Stimulated activated CD4-positive, alpha-beta T cell treated with anti-CD3 and anti-CD28 coated beads, Interleukin-15, amount 100 ng/mL, for 1 hour (primary cell): ENCODE data around the gene GPSM1.
A peak's percentile ranks its signal among the peaks of the same experiment; 100 is the strongest.

ENCODE experiments used
- DNase-seq, 2 donors: peaks; one replicate each; pipeline ENCODE4 v3.0.0-alpha.2; 2020; ENCODE audit warnings: low read depth in 1 of 2, low spot score in 1 of 2

GPSM1 gene

DNA sequence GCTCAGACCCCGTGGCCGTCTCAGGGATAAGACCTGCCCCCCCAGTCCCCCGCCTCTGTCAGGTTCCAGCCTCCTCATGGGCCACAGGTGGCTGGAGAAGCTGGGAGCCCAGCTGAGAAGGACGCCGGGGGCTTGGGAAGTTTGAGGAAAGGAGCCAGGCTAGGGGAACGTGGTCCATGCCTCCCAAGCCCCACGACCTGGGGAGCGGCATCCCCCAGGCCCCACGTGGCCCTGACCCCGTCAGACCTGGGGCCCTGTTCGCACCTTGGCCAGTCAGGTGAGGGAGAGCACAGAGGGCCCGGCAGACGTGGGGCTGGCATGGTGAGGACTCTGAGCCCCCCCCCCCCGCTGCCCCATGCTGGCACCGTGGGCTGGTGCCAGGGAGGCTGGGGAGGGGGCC is 3.7 kb downstream of the GPSM1 start:
- no peak for DNase-seq

DNA sequence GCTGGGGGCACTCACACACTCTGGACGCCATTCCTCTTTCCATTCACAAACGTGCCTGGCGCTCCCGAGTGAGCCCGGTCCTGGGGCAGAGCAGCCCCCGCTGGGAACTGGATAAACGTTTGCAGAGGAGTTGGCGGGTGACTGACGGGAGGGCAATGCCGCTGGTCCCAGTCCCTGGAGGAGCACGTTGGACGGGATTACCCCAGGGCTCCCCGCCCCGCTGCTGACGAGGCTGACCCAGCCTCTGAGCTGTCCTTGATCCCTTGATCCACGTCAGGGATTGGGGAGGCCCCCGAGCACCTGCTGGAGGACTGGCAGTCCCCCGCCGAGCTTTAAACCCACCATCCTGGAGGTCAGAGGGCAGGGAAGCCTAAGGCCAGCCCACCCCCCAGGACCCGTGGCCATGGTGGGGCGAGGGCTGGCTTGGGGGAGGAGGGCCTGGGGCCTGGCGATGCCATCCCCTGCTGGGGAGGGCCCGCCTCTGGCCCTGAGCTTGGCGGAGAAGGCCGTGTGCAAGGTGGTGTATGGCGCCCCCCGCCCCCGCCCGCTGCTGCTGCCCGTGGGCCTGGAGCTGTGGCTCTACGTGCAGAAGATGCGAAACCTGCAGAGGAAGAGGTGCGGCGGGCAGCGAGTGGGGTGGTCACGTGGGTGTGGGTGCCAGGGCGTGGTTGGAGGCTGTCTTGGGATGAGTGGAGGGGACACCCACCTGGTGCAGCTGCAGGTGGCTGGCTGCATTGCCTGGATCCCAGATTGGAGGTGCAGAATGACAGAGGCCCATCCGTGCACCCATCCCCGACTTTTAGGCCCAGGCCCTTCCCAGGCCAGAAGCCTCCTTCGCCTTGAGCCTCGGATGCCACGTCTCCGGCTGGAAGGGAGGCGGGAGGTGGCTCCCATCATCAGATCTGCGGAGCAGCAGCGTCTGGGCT is 4.5 kb downstream of the GPSM1 start:
- DNase-seq: no peak

DNA sequence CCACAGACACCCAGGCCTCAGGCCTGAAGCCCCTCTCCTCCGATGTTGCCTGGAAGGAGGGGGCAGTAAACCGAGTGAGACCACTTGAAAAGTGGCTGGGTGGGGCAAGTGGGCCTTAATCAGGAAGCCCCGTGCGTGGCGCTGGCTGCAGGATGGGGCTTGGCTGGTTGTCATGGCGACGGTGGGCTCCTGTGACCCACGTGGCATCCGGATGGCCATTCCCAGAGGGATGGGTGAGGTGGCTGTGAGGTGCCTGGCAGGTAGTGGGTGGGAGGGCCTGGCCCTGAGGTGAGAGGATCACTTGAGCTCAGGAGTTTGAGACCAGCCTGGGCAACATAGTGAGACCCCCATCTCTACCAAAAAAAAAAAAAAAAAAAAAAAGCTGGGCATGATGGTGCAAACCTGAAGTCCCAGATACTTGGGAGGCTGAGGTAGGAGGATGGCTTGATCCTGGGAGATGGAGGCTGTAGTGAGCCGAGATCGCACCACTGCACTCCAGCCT is 5.2 kb downstream of the GPSM1 start:
- no peak for DNase-seq

DNA sequence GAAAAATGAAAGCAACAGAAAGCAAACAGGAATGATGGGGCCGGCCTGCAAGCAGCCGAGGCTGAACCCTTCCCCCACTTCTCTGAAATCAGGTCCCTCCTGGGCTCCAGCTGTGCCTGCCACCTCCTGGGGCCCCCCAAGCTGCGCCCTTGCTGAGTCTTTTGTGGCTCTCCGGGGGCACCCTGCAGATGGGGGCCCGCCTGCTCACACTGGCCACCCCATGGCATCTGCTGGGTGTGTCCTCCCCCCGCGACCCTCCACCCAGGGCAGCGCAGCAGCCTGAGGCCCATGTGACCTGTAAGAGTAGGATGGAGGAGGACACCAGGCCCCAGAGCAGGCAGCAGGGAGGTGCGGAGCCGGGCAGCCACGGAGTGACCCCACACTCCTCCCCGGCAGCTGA is 5.7 kb downstream of the GPSM1 start:
- no peak for DNase-seq

DNA sequence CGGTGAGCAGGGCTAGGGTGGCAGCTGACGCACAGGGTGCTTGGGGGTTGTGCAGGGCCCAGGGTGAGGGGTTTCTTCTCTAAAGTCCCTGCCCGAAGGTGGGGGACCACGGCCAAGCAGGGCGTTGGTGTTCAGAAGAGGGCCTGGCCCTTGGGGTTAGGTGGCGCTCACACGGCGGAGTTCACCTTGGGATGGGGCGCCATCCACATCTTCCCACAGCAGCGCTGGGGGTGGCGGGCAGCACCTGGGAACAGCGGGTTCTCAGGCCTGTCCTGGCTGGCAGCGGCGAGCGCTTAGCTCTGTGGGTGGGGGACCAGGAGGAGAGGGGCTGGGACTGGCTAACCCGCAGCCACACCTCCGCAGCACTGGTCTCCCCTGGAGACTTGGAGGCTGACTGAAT is 6.1 kb downstream of the GPSM1 start:
- no peak for DNase-seq

DNA sequence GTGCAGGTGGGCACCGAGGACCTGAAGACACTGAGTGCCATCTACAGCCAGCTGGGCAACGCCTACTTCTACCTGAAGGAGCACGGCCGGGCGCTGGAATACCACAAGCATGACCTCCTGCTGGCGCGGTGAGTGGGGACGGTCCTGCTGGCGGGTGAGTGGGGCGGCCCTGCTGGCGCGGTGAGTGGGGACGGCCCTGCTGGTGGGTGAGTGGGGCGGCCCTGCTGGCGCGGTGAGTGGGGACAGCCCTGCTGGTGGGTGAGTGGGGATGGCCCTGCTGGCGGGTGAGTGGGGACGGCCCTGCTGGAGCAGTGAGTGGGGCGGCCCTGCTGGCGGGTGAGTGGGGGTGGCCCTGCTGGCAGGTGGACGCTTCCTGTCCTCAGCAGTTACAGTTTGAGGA is 7.2 kb downstream of the GPSM1 start:
- DNase-seq: no peak

DNA sequence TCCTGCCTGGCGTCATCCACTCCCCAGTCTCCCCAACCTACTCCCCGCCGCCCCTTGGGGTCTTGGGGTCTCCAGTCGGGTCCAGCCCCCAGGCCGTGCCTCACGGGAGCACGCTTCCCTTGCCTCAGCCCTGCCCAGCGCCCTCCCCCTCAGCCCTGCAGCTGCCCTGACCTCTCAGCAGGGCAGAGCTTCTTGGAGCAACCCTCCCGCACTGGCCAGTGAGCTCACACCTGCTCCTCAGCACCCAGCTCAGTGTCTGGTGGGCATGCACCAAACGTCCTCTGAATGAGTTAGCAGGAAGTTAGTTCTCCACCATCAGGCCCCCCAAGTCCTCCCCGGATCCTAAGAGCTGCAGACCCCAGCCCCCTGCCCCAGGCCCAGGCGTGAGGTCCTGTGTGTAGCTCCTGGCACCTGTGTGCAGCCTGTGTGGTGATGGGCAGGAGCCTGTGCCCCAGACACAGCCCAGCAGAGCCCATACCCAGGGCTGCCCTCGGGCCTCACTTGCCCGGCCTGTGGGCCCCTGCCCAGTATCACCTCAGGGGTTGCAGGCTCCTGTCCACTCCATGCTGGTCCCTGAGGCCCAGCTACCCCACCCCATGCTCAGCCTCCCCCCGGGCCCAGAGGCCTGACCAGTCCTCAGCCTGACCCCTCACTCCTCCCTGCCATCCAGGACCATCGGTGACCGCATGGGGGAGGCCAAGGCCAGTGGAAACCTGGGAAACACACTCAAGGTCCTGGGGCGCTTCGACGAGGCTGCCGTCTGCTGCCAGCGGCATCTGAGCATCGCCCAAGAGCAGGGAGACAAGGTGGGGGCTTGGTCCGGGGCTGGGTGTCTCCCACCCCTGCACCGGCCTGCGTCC is 8.2 kb downstream of the GPSM1 start:
- DNase-seq: no peak

DNA sequence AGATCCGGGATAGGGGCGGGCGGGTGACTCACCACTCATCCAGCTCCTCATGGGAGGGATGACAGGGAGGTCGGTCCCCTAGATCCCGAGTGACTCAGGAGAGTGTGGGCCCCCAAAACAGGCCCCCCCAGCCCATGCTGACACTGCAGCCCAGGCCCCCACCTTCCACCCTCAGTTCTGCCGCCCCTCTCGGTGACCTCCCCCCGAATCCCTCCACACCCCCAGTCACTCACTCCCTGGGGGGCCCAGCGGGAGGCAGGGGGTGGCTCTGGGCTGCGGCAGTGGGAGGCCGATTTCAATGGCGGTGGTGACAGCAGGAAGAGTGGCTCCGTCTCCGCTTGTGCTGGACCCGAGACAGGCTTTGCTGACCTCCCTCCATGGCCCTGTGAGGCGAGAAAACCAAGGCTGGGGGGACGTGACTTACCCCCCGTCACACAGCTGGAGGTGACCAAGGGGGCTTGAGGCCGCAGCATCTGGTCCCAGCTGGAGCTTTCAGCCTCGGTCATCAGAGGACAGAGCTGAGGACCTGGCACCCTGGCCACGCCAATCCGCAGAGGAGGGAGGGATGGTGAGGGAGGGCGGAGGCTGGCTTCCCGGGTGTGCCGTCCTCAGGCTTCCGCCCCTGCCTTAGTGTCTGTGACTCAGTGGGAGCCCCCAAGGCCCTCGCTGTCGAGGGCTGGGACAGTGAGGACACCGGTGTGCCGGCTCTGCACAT is 9.0 kb downstream of the GPSM1 start:
- no peak for DNase-seq

DNA sequence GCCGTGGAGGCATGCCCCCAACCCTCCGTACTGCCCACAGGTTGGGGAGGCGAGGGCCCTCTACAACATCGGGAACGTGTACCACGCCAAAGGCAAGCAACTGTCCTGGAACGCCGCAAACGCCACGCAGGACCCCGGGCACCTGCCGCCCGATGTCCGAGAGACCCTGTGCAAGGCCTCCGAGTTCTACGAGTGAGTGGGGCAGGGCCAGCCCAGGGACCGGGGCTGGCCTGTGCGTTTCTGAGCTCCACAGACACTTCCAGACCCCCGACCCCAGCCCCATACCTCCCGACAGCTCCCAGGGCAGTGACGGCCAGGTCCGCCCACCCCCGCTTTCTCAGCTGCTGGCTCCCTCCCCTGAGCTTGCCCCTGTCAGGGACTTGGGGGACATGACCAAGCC is 9.5 kb downstream of the GPSM1 start:
- DNase-seq: no peak

DNA sequence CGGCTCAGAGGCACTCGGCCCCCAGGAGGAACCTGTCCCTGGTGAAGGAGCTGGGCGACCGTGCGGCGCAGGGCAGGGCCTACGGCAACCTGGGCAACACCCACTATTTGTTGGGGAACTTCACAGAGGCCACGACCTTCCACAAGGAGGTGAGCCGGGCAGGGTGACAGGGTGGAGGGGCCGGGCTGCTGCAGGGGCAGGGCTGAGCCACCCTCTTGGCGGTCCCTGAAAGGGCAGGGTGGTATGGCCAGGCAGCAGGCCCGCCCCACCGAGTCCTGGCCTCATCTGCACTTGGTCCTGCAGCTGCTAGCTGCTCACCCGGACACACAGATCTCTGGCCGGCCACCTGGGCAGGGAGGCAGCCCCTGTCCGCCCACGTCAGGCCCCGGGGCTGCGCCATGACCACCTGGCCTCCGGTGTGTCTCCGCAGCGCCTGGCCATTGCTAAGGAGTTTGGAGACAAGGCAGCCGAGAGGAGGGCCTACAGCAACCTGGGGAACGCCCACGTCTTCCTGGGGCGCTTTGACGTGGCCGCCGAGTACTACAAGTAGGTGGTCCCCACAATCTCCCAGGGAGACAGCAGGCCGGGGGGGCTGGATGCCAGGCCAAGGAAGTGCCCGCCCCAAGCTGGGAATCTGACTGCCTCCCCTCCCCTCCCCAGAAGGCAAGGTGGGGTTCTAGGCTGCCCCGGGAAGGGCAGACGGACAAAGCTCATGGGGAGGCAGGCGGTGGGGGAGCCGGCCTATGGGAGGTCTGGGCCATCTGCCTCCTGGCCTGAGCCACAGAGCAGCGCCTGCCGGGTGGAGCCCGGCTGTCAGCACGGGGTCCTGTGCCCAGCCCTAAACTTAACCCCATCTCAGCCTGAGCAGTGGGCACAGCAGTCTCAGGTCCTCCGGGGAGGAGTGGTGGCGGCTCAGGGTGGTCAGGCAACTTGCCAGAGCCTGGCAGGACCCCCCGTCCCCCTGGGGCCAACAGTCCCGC is 10.4 kb downstream of the GPSM1 start:
- DNase-seq: no peak

DNA sequence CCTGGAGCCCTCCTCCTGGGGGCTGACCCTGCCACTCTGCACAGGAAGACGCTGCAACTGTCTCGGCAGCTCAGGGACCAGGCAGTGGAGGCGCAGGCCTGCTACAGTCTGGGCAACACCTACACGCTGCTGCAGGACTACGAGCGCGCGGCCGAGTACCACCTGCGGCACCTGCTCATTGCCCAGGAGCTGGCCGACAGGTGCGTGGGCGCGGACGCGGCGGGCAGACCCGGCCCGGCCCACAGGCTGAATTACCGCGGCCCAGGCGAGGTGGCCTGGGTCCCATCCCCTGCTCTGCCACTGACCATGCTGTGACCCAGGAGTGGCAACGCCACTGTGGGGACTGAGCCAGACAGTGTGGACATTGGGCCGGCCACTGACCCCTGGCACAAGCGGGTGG is 11.2 kb downstream of the GPSM1 start:
- no peak for DNase-seq

DNA sequence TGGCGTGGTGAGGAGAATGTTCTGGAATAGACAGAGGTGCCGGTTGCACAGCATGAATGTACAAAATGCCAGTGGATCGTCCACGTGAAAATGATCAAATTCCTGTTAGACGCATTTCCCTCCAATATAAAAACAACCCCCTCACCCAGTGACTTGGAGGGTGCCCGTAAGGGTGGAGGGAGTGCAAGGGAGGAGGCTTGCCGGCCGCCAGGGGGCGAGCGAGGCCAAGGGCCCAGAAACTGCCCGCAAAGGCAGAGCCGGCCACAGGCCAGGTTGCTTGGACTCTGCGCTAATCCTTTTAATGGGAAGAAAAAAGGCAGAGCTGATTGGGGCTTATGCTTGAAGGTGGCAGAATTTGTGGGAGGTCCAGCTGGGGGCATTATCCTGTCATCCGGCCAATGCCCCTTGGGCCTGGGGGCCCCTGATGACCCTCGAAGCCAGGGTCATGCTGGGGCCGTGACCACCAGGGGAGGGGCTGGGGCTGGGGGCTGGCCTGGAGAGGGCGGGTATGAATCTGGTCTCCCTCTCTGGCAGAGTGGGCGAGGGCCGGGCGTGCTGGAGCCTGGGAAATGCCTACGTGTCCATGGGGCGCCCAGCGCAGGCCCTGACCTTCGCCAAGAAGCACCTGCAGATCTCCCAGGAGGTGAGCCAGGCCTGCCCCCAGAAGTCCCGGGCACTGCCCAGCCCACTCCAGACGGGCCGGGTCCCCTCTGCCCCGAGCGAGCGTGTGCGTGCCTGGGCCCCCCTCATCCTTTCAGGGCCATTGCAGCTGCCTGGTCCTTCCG is 12.0 kb downstream of the GPSM1 start:
- no peak for DNase-seq

DNA sequence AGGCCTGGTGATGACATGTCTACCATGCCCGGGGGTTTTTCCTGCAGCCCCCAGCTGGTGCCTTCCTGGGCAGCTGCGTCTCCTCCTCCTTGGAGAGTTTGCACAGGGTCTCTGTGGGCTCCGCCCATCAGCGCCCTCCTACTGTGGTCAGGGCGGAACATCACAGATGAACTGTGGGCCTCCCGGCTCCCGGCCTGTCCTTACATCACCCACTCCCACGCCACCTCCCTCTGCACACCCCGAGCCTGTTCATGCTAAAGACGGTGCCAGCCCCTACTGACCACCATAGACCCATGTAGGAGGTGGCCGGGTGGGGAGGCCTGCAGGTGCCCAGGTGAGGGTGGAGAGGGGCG is 12.6 kb downstream of the GPSM1 start:
- no peak for DNase-seq

DNA sequence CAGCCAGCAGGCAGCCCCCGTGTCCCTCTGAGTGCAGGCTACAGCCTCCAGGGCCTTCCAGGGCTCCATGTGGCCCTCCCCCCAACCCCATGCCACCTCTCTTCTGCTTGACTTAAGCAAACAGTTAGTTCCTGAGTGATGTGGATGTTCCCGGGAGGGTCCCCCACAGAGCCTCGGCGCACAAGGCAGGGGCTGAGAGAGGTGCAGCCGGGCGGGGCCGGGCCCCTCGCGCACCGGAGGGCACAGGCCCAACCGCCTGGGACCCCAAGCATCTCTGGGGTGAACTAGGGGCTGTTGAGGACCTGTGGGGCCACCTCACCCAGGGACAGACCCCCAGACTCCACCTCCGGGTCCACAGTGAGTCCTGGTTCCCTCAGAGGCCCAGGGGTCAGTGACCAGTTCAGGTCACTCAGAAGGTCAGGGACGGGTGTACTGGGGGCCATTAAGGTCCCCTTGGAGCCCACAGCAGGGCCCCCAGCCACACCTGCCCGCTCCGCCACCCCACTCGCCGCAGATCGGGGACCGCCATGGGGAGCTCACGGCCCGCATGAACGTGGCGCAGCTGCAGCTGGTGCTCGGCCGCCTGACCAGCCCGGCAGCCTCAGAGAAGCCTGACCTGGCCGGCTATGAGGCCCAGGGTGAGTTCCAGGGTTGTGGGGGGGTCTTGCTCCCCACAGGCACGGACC is 13.2 kb downstream of the GPSM1 start:
- DNase-seq: no peak

DNA sequence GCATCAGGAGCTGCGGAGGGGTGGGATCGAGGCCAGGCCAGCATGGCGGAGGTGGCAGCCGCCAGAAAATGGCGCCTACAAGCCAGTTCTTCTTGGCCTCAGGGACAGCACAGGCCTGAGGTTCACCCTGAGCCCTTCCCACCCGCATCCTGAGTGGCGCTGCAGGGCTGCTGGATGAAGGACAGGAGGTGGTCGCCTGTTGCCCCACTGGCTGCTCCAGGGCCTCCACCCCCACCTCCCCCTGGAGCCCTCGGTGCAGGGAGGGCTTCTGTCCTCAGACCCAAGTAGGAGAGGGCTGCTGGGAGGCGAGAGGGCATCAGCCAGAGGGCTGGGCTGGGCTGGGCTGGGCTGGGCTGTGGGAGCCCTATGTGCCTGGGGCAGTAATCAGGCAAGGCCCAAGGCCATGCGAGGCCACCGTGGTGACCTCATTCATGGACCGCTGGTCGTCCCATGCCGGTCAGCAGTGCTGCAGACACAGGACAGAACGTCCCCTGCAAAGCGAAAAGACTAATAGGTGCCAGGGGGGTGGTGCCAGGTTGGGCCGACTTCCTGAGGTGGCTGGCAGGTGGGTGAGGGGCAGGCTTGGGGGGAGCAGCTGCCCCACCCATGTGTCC is 13.8 kb downstream of the GPSM1 start:
- DNase-seq: no peak

DNA sequence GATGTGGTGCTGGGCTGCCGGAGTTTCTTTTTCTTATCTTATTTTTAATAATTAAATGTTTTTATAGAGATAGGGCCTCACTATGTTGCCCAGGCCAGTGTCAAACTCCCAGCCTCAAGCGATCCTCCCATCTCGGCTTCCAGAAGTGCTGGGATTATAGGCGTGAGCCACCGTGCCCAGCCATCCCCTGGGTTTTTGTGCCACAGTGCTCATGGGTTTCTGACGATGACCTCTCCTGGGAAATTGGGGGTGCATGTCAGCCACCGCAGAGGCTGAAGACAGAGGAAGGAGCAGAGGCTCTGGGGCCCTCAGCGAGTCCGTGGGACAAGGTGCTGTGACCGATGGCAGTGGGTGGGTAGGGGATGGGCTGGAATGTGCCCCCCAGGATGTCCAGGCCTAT is 14.4 kb downstream of the GPSM1 start:
- DNase-seq: no peak

DNA sequence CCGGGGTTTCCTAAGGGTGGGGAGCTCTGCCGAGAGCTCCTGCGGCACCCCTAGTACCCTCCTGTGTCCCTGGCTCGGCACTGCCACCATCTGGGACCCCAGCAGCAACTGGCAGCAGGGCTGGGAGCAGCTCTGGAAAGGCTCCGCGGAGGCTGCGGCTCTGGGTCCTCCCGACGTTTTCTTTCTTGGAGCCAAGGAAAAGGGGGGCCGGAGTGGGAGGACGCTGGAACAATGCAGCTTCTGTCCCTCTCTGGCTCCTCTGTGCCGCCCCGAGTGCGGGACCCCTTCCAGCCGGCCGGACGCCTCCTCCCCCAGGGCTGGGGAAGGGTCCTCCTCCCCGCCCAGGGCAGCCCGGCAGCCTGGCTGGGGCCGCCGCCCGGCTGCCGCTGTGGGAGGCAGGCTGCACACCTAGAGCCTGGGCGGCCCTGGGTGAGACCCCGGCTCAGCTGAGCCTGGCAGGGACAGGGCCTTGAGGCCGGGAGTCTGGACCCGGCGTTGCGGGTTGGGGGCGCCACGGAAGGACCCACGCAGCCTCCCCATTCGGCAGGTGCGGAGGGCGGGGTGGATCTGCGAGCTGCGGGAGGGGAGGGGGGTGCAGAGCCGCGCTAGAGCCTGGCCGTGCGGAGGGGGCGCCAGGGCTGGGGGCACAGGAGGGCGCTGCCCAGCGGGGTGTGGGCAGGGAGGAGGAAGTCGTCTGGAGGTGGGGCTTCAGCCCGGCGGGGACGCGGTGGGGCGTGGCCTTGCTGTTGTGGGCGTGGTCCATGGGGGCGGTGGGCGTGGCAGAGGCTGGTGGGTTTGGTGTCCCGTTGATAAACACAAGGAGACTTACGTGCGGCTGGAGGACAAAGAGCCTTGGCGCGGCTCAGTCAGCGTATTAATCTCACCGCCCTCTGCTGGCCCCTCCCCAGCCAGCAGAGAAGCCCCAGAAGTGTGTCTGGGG is 15.1 kb downstream of the GPSM1 start:
- DNase-seq: peak in 1 of 2 donors; percentile 45
